OCI-LY7 (cell line): ENCODE measurements around the gene KCNG4. TPM values are rescaled to one million over a fixed set of nuclear protein-coding genes. Genes with fewer than 3 reads are reported as not detected.
A peak's percentile ranks its signal among the peaks of the same experiment; 100 is the strongest.

Experiments
- BruUV-seq: library from RNA; stranded (reverse); fragments of 400-500 nt; replicated peaks from 2 replicates; lab custom pipeline; 2021; lab: Mats Ljungman, UMichigan
- CTCF ChIA-PET: fragments of 300-600 bp; sonication (Branson Sonifier 250); formaldehyde crosslinking; loops from one replicate; lab custom pipeline; 2022; ENCODE audit warnings: antibody characterized with exemption; ENCODE audit not compliant: unreplicated experiment; lab: Charles Lee
- POLR2A ChIA-PET: fragments of 300-600 bp; sonication (Branson Sonifier 250); formaldehyde crosslinking; loops from one replicate; lab custom pipeline; 2022; ENCODE audit warnings: antibody characterized with exemption; lab: Charles Lee
- DNase-seq: peaks from one replicate; pipeline ENCODE4 v3.0.0-alpha.2; 2015; ENCODE audit warnings: low spot score
- H2AFZ ChIP-seq: fragments of 200-600 bp; sonication (generic), shearing (Covaris generic); 2 replicates; pipeline ENCODE4 v1.6.1; 2014; ENCODE audit warnings: mild to moderate bottlenecking, antibody characterized with exemption, low read length, moderate library complexity
- H3K27ac ChIP-seq: fragments of 200-600 bp; sonication (generic); 2 replicates; pipeline ENCODE4 v1.5.1; 2014; ENCODE audit warnings: mixed run types, low read depth, mild to moderate bottlenecking, moderate library complexity, low read length, inconsistent platforms; ENCODE audit not compliant: poor library complexity, severe bottlenecking
- H3K36me3 ChIP-seq: fragments of 200-600 bp; sonication (generic); 2 replicates; pipeline ENCODE4 v1.6.1; 2014; ENCODE audit warnings: mild to moderate bottlenecking, antibody characterized with exemption, low read length, moderate library complexity, mixed read lengths; ENCODE audit not compliant: insufficient read depth
- H3K4me1 ChIP-seq: fragments of 200-600 bp; sonication (generic); 2 replicates; pipeline ENCODE4 v1.5.1; 2014; ENCODE audit warnings: mild to moderate bottlenecking, low read length; ENCODE audit not compliant: insufficient read depth, poor library complexity, severe bottlenecking
- H3K4me2 ChIP-seq: fragments of 200-600 bp; sonication (generic); 2 replicates; pipeline ENCODE4 v1.6.1; 2014; ENCODE audit warnings: mild to moderate bottlenecking, low read length
- H3K4me3 ChIP-seq: fragments of 200-600 bp; sonication (generic); 2 replicates; pipeline ENCODE4 v1.5.1; 2014; ENCODE audit warnings: mild to moderate bottlenecking, low read depth, low read length; ENCODE audit not compliant: poor library complexity, severe bottlenecking
- H3K79me2 ChIP-seq: fragments of 200-600 bp; sonication (generic); 2 replicates; pipeline ENCODE4 v1.6.1; 2016; ENCODE audit warnings: low read depth, mild to moderate bottlenecking, low read length, moderate library complexity, mixed read lengths; ENCODE audit not compliant: insufficient read depth
- H3K9me2 ChIP-seq: fragments of 200-600 bp; sonication (generic); 2 replicates; pipeline ENCODE4 v1.6.1; 2016; ENCODE audit warnings: mild to moderate bottlenecking, low read length, mixed read lengths; ENCODE audit not compliant: insufficient read depth
- H3K9me3 ChIP-seq: fragments of 200-600 bp; sonication (generic); 2 replicates; pipeline ENCODE4 v1.6.1; 2014; ENCODE audit warnings: mild to moderate bottlenecking, mixed run types, low read length, mixed read lengths
- H4K20me1 ChIP-seq: fragments of 200-600 bp; sonication (generic); 2 replicates; pipeline ENCODE4 v1.6.1; 2014; ENCODE audit warnings: mild to moderate bottlenecking, antibody characterized with exemption, low read length, moderate library complexity, mixed read lengths; ENCODE audit not compliant: insufficient read depth
- CTCF ChIP-seq: fragments of 200-600 bp; sonication (generic); conservative IDR thresholded peaks from 2 replicates; pipeline ENCODE4 v1.5.1; 2014; ENCODE audit warnings: mild to moderate bottlenecking, antibody characterized with exemption, low read length, moderate library complexity, mixed read lengths
- EZH2phosphoT487 ChIP-seq: fragments of 200-600 bp; sonication (generic); IDR thresholded peaks from 2 replicates; pipeline ENCODE4 v1.6.1; 2018; ENCODE audit warnings: low read depth, borderline replicate concordance, mild to moderate bottlenecking, mixed run types, antibody characterized with exemption, low read length, moderate library complexity, mixed read lengths
- intact Hi-C: fragments of 100-400 bp; cut with micrococcal nuclease; formaldehyde crosslinking; loops from one replicate; pipeline ENCODE4 v1.10.0; 2022; ENCODE audit not compliant: unreplicated experiment
- total RNA-seq, 2 experiments: library from RNA; depleted of rRNA in 1 of 2; stranded (reverse); fragments of >200 nt in 1 of 2; shearing (Covaris generic) in 1 of 2; gene quantifications; 2 replicates each; pipeline ENCODE4 v1.2.3, GENCODE V29; 2014 to 2022

KCNG4 gene
- total RNA-seq, 2 experiments from 2014 or later: not detected

- H3K9me2 ChIP-seq: no peaks in the 10 kb centered on the region
- H2AFZ ChIP-seq: no peak overlapping the region
- no peaks in the 10 kb centered on the region for H3K9me3 ChIP-seq
- BruUV-seq: no TSS peak
- H4K20me1 ChIP-seq: no peaks in the 10 kb centered on the region
- no peak for TF ChIP-seq EZH2phosphoT487
- no peak overlapping the region for H3K4me2 ChIP-seq
- no peaks in the 10 kb centered on the region for H3K79me2 ChIP-seq
- intact Hi-C loops: no loop called here
- no peak for DNase-seq
- CTCF ChIA-PET: no interaction called here
- H3K27ac ChIP-seq: no peak overlapping the region
- H3K36me3 ChIP-seq: no peaks in the 10 kb centered on the region
- no peaks in the 10 kb centered on the region for H3K4me1 ChIP-seq
- POLR2A ChIA-PET: interaction anchor here (0.6 to 0.7 kb wide), 3 partner anchors 51 to 237 kb away, joined by 3 read pairs; no protein-coding TSS in a partner anchor
- no peak overlapping the region for H3K4me3 ChIP-seq
Observed at GRCh38 chr16:84268291-84269040, 28.7 kb upstream of the KCNG4 start.

GRCh38 chr16:84267380-84267779 is 27.6 kb upstream of the KCNG4 start:
- POLR2A ChIA-PET: no interaction called here
- intact Hi-C loops: no loop called here
- no peak overlapping the region for H3K4me3 ChIP-seq
- H3K27ac ChIP-seq: no peak overlapping the region
- TF ChIP-seq EZH2phosphoT487 (no peak), CTCF (no peak)
- H3K4me2 ChIP-seq: no peak overlapping the region
- no peaks in the 10 kb centered on the region for H3K9me3 ChIP-seq
- H3K4me1 ChIP-seq: no peaks in the 10 kb centered on the region
- H3K9me2 ChIP-seq: no peaks in the 10 kb centered on the region
- no peak overlapping the region for H2AFZ ChIP-seq
- H4K20me1 ChIP-seq: no peaks in the 10 kb centered on the region
- CTCF ChIA-PET: interaction anchor here (0.6 kb wide), 1 partner anchor 459 kb away, joined by 3 read pairs; no protein-coding TSS in a partner anchor
- no TSS peak for BruUV-seq
- no peaks in the 10 kb centered on the region for H3K79me2 ChIP-seq
- no peak for DNase-seq
- H3K36me3 ChIP-seq: no peaks in the 10 kb centered on the region

GRCh38 chr16:84266451-84266850 is 26.6 kb upstream of the KCNG4 start:
- no peaks in the 10 kb centered on the region for H3K9me3 ChIP-seq
- H3K4me2 ChIP-seq: no peak overlapping the region; the same call in 1 of the 2 replicates
- no peaks in the 10 kb centered on the region for H3K36me3 ChIP-seq
- BruUV-seq: no TSS peak
- H3K79me2 ChIP-seq: no peaks in the 10 kb centered on the region
- peak overlapping the region; percentile 37; the same call in 1 of the 2 replicates for H2AFZ ChIP-seq
- H4K20me1 ChIP-seq: no peaks in the 10 kb centered on the region
- intact Hi-C loops: no loop called here
- H3K4me3 ChIP-seq: no peak overlapping the region
- ChIA-PET CTCF (no interaction called here), POLR2A (no interaction called here)
- DNase-seq: peak; percentile 63
- TF ChIP-seq CTCF: no peak
- no peak for TF ChIP-seq EZH2phosphoT487
- H3K4me1 ChIP-seq: no peaks in the 10 kb centered on the region
- no peak overlapping the region for H3K27ac ChIP-seq
- no peaks in the 10 kb centered on the region for H3K9me2 ChIP-seq
